Smooth muscle cell (in vitro differentiated cells): ENCODE data around the gene TMEM171. TPM values are rescaled to one million over a fixed set of nuclear protein-coding genes. Genes with fewer than 3 reads are reported as not detected.

Experiments used
- DNase-seq: peaks from one replicate; lab custom pipeline; 2025; ENCODE audit not compliant: unreplicated experiment; lab: John Stamatoyannopoulos, UW
- H2AFZ ChIP-seq: fragments of 200-600 bp; sonication (generic); 2 replicates; pipeline ENCODE4 v1.6.0; 2016; ENCODE audit warnings: antibody characterized with exemption, low read depth, mild to moderate bottlenecking
- H3F3A ChIP-seq: fragments of 200-600 bp; sonication (generic); 2 replicates; pipeline ENCODE4 v1.6.0; 2017; ENCODE audit warnings: antibody characterized with exemption, low read depth
- H3K27ac ChIP-seq: fragments of 200-600 bp; sonication (generic); 2 replicates; pipeline ENCODE4 v1.5.1; 2016; ENCODE audit warnings: low read depth, mild to moderate bottlenecking
- H3K27me3 ChIP-seq: fragments of 200-600 bp; sonication (generic); 2 replicates; pipeline ENCODE4 v1.6.1; 2016; ENCODE audit warnings: low read depth, mild to moderate bottlenecking
- H3K36me3 ChIP-seq: fragments of 200-600 bp; sonication (generic); 2 replicates; pipeline ENCODE4 v1.5.1; 2016; ENCODE audit warnings: low read depth
- H3K4me1 ChIP-seq: fragments of 200-600 bp; sonication (generic); 2 replicates; pipeline ENCODE4 v1.5.1; 2016; ENCODE audit warnings: low read depth
- H3K4me2 ChIP-seq: fragments of 200-600 bp; sonication (generic); 2 replicates; pipeline ENCODE4 v1.6.0; 2016; ENCODE audit warnings: mild to moderate bottlenecking
- H3K4me3 ChIP-seq: fragments of 200-600 bp; sonication (generic); 2 replicates; pipeline ENCODE4 v1.5.1; 2016; ENCODE audit warnings: mild to moderate bottlenecking
- H3K79me2 ChIP-seq: fragments of 200-600 bp; sonication (generic); 2 replicates; pipeline ENCODE4 v1.6.0; 2016; ENCODE audit warnings: low read depth, mild to moderate bottlenecking
- H3K9ac ChIP-seq: fragments of 200-600 bp; sonication (generic); 2 replicates; pipeline ENCODE4 v1.6.0; 2016; ENCODE audit warnings: low read depth
- H3K9me3 ChIP-seq: fragments of 200-600 bp; sonication (generic); replicated peaks from 2 replicates; pipeline ENCODE4 v1.5.1; 2016; ENCODE audit warnings: low read depth
- H4K20me1 ChIP-seq: fragments of 200-600 bp; sonication (generic); 2 replicates; pipeline ENCODE4 v1.6.0; 2016; ENCODE audit warnings: low read depth
- CTCF ChIP-seq: fragments of 200-600 bp; sonication (generic); IDR thresholded peaks from 2 replicates; pipeline ENCODE4 v1.5.1; 2017; ENCODE audit warnings: borderline replicate concordance, mild to moderate bottlenecking, antibody characterized with exemption; ENCODE audit not compliant: insufficient read depth, poor library complexity, severe bottlenecking
- WGBS: methylation state at CpG from one replicate; pipeline ENCODE4 v1.1.7; 2016; ENCODE audit warnings: low lambda C conversion rate; 5-methylcytosine and 5-hydroxymethylcytosine counted together
- polyA plus RNA-seq: library from polyadenylated mRNA; unstranded; fragments of >200 nt; fragmentation: Nextera tagmentation; extraction: Ambion mirVana; gene quantifications from 2 replicates; pipeline ENCODE4 v1.2.1, GENCODE V29; 2016
- total RNA-seq: library from RNA; depleted of rRNA; stranded (reverse); fragments of >200 nt; gene quantifications from 2 replicates; pipeline ENCODE4 v1.2.3, GENCODE V29; 2014

TMEM171 gene
- total and polyA plus RNA-seq, 2 experiments from 2014 or later: 0.54 TPM; not detected in 1

GRCh38 chr5:73158313-73158712, 37.9 kb downstream of the TMEM171 start:
- no peaks in the 10 kb centered on the region for H3F3A ChIP-seq
- no peak for TF ChIP-seq CTCF
- H3K9ac ChIP-seq: no peak overlapping the region
- 97% methylated on average over 4 of the region's 4 CpGs for WGBS
- no peaks in the 10 kb centered on the region for H4K20me1 ChIP-seq
- H3K79me2 ChIP-seq: no peaks in the 10 kb centered on the region
- H3K4me2 ChIP-seq: no peak overlapping the region
- H3K4me1 ChIP-seq: no peaks in the 10 kb centered on the region
- no peak overlapping the region for H2AFZ ChIP-seq
- no peaks in the 10 kb centered on the region for H3K9me3 ChIP-seq
- peaks cover 9% of the 10 kb centered on the region for H3K27me3 ChIP-seq
- DNase-seq: no peak
- no peak overlapping the region for H3K27ac ChIP-seq
- no peak overlapping the region for H3K4me3 ChIP-seq
- H3K36me3 ChIP-seq: no peaks in the 10 kb centered on the region

GRCh38 chr5:73160239-73160671, 39.9 kb downstream of the TMEM171 start:
- Histone ChIP-seq H3K9me3 (no peaks in the 10 kb centered on the region), H3K4me2 (no peak overlapping the region), H3K27ac (no peak overlapping the region), H3K36me3 (no peaks in the 10 kb centered on the region), H3K4me3 (no peak overlapping the region), H2AFZ (no peak overlapping the region), H4K20me1 (no peaks in the 10 kb centered on the region), H3K9ac (no peak overlapping the region), H3F3A (no peaks in the 10 kb centered on the region), H3K27me3 (peaks cover 14% of the 10 kb centered on the region), H3K79me2 (no peaks in the 10 kb centered on the region), H3K4me1 (no peaks in the 10 kb centered on the region)
- no peak for TF ChIP-seq CTCF
- WGBS: 78% methylated on average over 4 of the region's 4 CpGs
- no peak for DNase-seq

- no peak overlapping the region for H3K9ac ChIP-seq
- no peak for DNase-seq
- H3K4me1 ChIP-seq: no peaks in the 10 kb centered on the region
- H3K4me3 ChIP-seq: no peak overlapping the region
- H3K27ac ChIP-seq: no peak overlapping the region
- H3K27me3 ChIP-seq: peaks cover 9% of the 10 kb centered on the region
- no peaks in the 10 kb centered on the region for H3F3A ChIP-seq
- no peak for TF ChIP-seq CTCF
- no peaks in the 10 kb centered on the region for H3K79me2 ChIP-seq
- no peaks in the 10 kb centered on the region for H3K9me3 ChIP-seq
- no peak overlapping the region for H3K4me2 ChIP-seq
- H3K36me3 ChIP-seq: no peaks in the 10 kb centered on the region
- no peak overlapping the region for H2AFZ ChIP-seq
- no peaks in the 10 kb centered on the region for H4K20me1 ChIP-seq
Measured at GRCh38 chr5:73170522-73170921, 50.1 kb downstream of the TMEM171 start.

GRCh38 chr5:73171495-73171894, 51.1 kb downstream of the TMEM171 start:
- no peak overlapping the region for H3K9ac ChIP-seq
- H3K27ac ChIP-seq: no peak overlapping the region
- no peaks in the 10 kb centered on the region for H3K9me3 ChIP-seq
- H3K4me2 ChIP-seq: no peak overlapping the region
- no peaks in the 10 kb centered on the region for H3F3A ChIP-seq
- no peaks in the 10 kb centered on the region for H3K36me3 ChIP-seq
- peaks cover 1% of the 10 kb centered on the region for H3K27me3 ChIP-seq
- H3K4me1 ChIP-seq: no peaks in the 10 kb centered on the region
- no peak overlapping the region for H3K4me3 ChIP-seq
- H3K79me2 ChIP-seq: no peaks in the 10 kb centered on the region
- no peak overlapping the region for H2AFZ ChIP-seq
- H4K20me1 ChIP-seq: no peaks in the 10 kb centered on the region
- no peak for TF ChIP-seq CTCF
- no peak for DNase-seq
